ENCODE data around the gene SPATS2L. TPM values are rescaled to one million over a fixed set of nuclear protein-coding genes. Genes with fewer than 3 reads are reported as not detected.

SPATS2L gene
- total RNA-seq, 1 experiment from 2014 or later: 47.3 TPM

DNA sequence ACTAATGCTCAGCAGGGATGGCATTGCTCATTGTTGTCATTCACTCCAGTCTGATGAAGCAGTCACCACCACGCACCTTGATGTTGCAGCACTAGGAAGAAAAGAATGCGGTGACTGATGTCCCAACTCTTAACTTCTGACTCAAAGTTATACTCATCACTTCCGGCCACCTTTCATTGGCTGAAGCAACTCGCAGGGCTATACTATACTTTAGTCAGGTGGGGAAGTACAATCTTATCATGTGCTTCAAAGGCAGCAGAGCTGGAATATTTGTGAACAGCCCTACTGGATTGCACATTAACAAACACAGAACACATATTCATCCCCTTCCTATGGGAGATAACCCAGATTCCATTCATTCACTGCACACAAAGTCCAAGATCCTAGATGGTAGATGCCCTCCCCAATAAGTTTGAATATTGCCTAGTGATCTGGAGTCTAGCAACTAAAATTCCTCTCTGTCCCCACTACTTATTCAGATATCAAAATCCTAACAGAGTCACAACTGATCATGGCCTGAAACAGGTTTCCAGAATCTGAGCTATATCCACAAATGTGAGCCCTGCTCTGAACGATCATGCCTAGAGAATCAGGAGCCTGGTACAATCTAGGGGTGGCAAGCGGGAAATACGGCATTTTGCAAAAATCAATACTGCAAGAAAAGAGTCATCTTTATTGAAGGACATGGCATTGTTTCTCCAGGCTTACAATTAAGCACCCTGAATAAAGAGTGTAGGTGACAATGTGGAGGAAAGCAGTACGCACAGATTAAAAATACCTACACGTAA lies 3.4 kb upstream of the SPATS2L start:
- Histone ChIP-seq H3K9ac (ENCODE audit: extremely low read depth, insufficient read length, low read length) (no peak overlapping the region), H2BK12ac (ENCODE audit: insufficient read length, low read depth, low read length) (no peak overlapping the region), H3K9me3 (ENCODE audit: control insufficient read depth, low read depth, low read length) (no peaks in the 10 kb centered on the region), H3K18ac (ENCODE audit: insufficient read length, low read depth, low read length) (no peak overlapping the region), H3K4ac (ENCODE audit: low read depth, low read length) (no peak overlapping the region), H3K56ac (ENCODE audit: insufficient read length, low read depth, low read length) (no peak overlapping the region), H2BK15ac (ENCODE audit: low read depth, low read length) (no peak overlapping the region), H4K91ac (ENCODE audit: insufficient read length, low read depth, low read length) (no peak overlapping the region), H3K79me1 (ENCODE audit: insufficient read depth, low read depth, low read length, poor library complexity, severe bottlenecking) (no peaks in the 10 kb centered on the region), H3K14ac (ENCODE audit: insufficient read depth, low read length) (no peak overlapping the region), H3K27me3 (ENCODE audit: insufficient read depth, low read length) (no peaks in the 10 kb centered on the region), H3K79me2 (ENCODE audit: insufficient read depth, low read length) (peaks cover 9% of the 10 kb centered on the region; the same call in 1 of the 2 replicates), H3K4me2 (ENCODE audit: insufficient read depth, insufficient read length, low read length) (no peak overlapping the region), H2BK5ac (ENCODE audit: insufficient read length, low read length) (no peak overlapping the region), H4K20me1 (ENCODE audit: control insufficient read depth, insufficient read depth, insufficient read length) (no peaks in the 10 kb centered on the region), H2BK120ac (ENCODE audit: low read depth, low read length, poor library complexity, severe bottlenecking) (no peak overlapping the region), H3T11ph (ENCODE audit: low read length) (no peak overlapping the region), H2BK20ac (ENCODE audit: low read depth, low read length, poor library complexity, severe bottlenecking) (no peak overlapping the region), H3K27ac (ENCODE audit: insufficient read length, low read depth, low read length) (no peak overlapping the region), H2AK5ac (ENCODE audit: insufficient read length, low read length) (no peak overlapping the region), H3K4me1 (ENCODE audit: insufficient read depth, low read length) (no peaks in the 10 kb centered on the region), H2AFZ (ENCODE audit: low read length) (no peak overlapping the region), H4K8ac (replicated peaks; ENCODE audit: insufficient read length, low read depth, low read length) (no peak overlapping the region), H3K23ac (ENCODE audit: insufficient read length, low read depth, low read length) (no peak overlapping the region), H3K23me2 (ENCODE audit: insufficient read length, low read depth, low read length, poor library complexity, severe bottlenecking) (peaks cover 12% of the 10 kb centered on the region), H4K5ac (ENCODE audit: insufficient read length, low read depth, low read length) (no peak overlapping the region)
- Mint-ChIP-seq H3K9me3 (no peaks in the 10 kb centered on the region; a peak in 2 of 5 replicates), H3K4me1 (peaks cover 12 to 15% of the 10 kb centered on the region in 2 experiments), H3K27ac (peak overlapping the region in 1 of 3 experiments; percentile 10; a peak in 1 of 7 replicates), H3K4me3 (no peak overlapping the region), H3K36me3 (ENCODE audit: insufficient read depth in 1 of 3, low read depth in 3 of 3) (peaks cover 0 to 3% (median 0%) of the 10 kb centered on the region in 3 experiments; a peak in 1 of 7 replicates), H3K27me3 (ENCODE audit: low read depth) (no peaks in the 10 kb centered on the region)
- DNase-seq: no peak
- no peak for TF ChIP-seq CTCF (conservative IDR thresholded peaks at IDR 0.05)
- no CpG with 5 or more reads among the region's 9 CpGs for WGBS (ENCODE audit: extremely low coverage, insufficient read length, low lambda C conversion rate)
